Measurements from ENCODE around the gene ZNRF3. TPM values are rescaled to one million over a fixed set of nuclear protein-coding genes. Genes with fewer than 3 reads are reported as not detected.
"Not testable (repeated sequence)": the region's sequence is repeated elsewhere in the genome, so short reads cannot be mapped to it uniquely, and the experiment has no call there.

The ZNRF3 gene
- total and polyA plus RNA-seq, 2 experiments from 2014 or later = 11.1 to 32.2 TPM

DNA sequence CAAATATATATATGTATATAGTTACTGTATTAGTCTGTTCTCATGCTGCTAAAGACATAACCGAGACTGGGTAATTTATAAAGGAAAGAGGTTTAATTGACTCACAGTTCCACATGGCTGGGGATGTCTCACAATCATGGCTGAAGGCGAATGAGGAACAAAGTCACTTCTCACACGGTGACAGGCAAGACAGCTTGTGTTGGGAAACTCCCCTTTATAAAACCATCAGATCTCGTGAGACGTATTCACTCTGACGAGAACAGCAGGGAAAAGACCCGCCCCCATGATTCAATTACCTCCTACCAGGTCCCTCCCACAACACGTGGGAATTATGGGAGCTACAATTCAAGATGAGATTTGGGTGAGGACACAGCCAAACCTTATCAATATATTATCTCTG, 15.0 kb upstream of the ZNRF3 start:
- H3K9me2 ChIP-seq (ENCODE audit: insufficient read depth); H3K79me2 ChIP-seq (replicated peaks; ENCODE audit: insufficient read depth); H3K4me3 Mint-ChIP-seq; H2AFZ ChIP-seq; H3K27ac Mint-ChIP-seq; H3K27ac ChIP-seq (ENCODE audit: low read depth); H3F3A ChIP-seq (replicated peaks; ENCODE audit: low read depth); H3K4me2 ChIP-seq; H3K27me3 ChIP-seq (ENCODE audit: insufficient read depth); H3K4me3 ChIP-seq; H3K9me3 Mint-ChIP-seq; H4K20me1 ChIP-seq (replicated peaks; ENCODE audit: insufficient read depth); H3K36me3 ChIP-seq (ENCODE audit: insufficient read depth); ATAC-seq; H3K36me3 Mint-ChIP-seq (ENCODE audit: low read depth); H3K4me1 Mint-ChIP-seq; H3K4me1 ChIP-seq (ENCODE audit: insufficient read depth): not testable (repeated sequence)
- DNase-seq (ENCODE audit: low spot score) = peak; percentile 38
- peaks cover 18% of the 10 kb centered on the region for H3K27me3 Mint-ChIP-seq (ENCODE audit: insufficient read depth, low read depth, poor library complexity)

- no peaks in the 10 kb centered on the region; the same call in 1 of the 2 replicates for H3K9me2 ChIP-seq (ENCODE audit: insufficient read depth)
- no peaks in the 10 kb centered on the region for H3K36me3 ChIP-seq (ENCODE audit: insufficient read depth)
- no peak overlapping the region for H3K27ac ChIP-seq (ENCODE audit: low read depth)
- H3K4me3 Mint-ChIP-seq = no peak overlapping the region
- no peak overlapping the region for H3K4me3 ChIP-seq
- no peaks in the 10 kb centered on the region for H3K4me1 ChIP-seq (ENCODE audit: insufficient read depth)
- H3K4me2 ChIP-seq = no peak overlapping the region
- no peaks in the 10 kb centered on the region for H3K9me3 Mint-ChIP-seq
- H3F3A ChIP-seq (replicated peaks; ENCODE audit: low read depth) = peaks cover 3% of the 10 kb centered on the region; the same call in 1 of the 2 replicates
- H3K27ac Mint-ChIP-seq = no peak overlapping the region
- H2AFZ ChIP-seq = no peak overlapping the region
- H4K20me1 ChIP-seq (replicated peaks; ENCODE audit: insufficient read depth) = no peaks in the 10 kb centered on the region
- ATAC-seq (no peak), DNase-seq (ENCODE audit: low spot score) (no peak)
- H3K27me3 Mint-ChIP-seq (ENCODE audit: insufficient read depth, low read depth, poor library complexity) = peaks cover 14% of the 10 kb centered on the region
- no peak for TF ChIP-seq ZNF331 (CRISPR knock-in tag; IDR thresholded peaks at IDR 0.05; ENCODE audit: low read depth)
- no peak for TF ChIP-seq REST (IDR thresholded peaks at IDR 0.05; ENCODE audit: unreplicated experiment)
- TF ChIP-seq, protein P1, sequence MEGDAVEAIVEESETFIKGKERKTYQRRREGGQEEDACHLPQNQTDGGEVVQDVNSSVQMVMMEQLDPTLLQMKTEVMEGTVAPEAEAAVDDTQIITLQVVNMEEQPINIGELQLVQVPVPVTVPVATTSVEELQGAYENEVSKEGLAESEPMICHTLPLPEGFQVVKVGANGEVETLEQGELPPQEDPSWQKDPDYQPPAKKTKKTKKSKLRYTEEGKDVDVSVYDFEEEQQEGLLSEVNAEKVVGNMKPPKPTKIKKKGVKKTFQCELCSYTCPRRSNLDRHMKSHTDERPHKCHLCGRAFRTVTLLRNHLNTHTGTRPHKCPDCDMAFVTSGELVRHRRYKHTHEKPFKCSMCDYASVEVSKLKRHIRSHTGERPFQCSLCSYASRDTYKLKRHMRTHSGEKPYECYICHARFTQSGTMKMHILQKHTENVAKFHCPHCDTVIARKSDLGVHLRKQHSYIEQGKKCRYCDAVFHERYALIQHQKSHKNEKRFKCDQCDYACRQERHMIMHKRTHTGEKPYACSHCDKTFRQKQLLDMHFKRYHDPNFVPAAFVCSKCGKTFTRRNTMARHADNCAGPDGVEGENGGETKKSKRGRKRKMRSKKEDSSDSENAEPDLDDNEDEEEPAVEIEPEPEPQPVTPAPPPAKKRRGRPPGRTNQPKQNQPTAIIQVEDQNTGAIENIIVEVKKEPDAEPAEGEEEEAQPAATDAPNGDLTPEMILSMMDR (conservative IDR thresholded peaks at IDR 0.05; ENCODE audit: low read depth in 2 of 2) = no peak
- no peak for TF ChIP-seq JUNB (IDR thresholded peaks at IDR 0.05; ENCODE audit: unreplicated experiment)
- no peak for TF ChIP-seq ETS1 (IDR thresholded peaks at IDR 0.05)
- TF ChIP-seq EZH2 (IDR thresholded peaks at IDR 0.05; ENCODE audit: low read depth, unreplicated experiment) = no peak
- TF ChIP-seq CREB1 (CRISPR knock-in tag; IDR thresholded peaks at IDR 0.05; ENCODE audit: low read depth) = no peak
- no peak for TF ChIP-seq ZNF114 (CRISPR knock-in tag; IDR thresholded peaks at IDR 0.05)
- no peaks in the 10 kb centered on the region for H3K4me1 Mint-ChIP-seq
- no peaks in the 10 kb centered on the region for H3K36me3 Mint-ChIP-seq (ENCODE audit: low read depth)
- no peaks in the 10 kb centered on the region for H3K27me3 ChIP-seq (ENCODE audit: insufficient read depth)
- H3K79me2 ChIP-seq (replicated peaks; ENCODE audit: insufficient read depth) = no peaks in the 10 kb centered on the region
Observed at GRCh38 chr22:28869736-28870135, 13.6 kb upstream of the ZNRF3 start.
